WTC11 (cell line): ENCODE measurements around the gene MAB21L3. TPM values are rescaled to one million over a fixed set of nuclear protein-coding genes. Genes with fewer than 3 reads are reported as not detected.

Source experiments
- ATAC-seq: fragments of 200-7000 bp; cut with Tn5 transposase; 2 replicates; pipeline ENCODE4 v1.10.0; 2021; ENCODE audit warnings: mild to moderate bottlenecking, moderate library complexity
- CTCF ChIA-PET: fragments of 300-600 bp; sonication (Branson Sonifier 250); formaldehyde crosslinking; loops from one replicate; lab custom pipeline; 2021; ENCODE audit warnings: antibody characterized with exemption; lab: Charles Lee
- POLR2A ChIA-PET: fragments of 350-600 bp; sonication (Branson Sonifier 250); formaldehyde crosslinking; loops from one replicate; lab custom pipeline; 2021; ENCODE audit warnings: antibody characterized with exemption; lab: Charles Lee
- DNase-seq: peaks from one replicate; pipeline ENCODE4 v3.0.0; 2021; ENCODE audit warnings: low spot score
- H3K27ac Mint-ChIP-seq: 2 replicates; pipeline ENCODE4 v1.8.0; 2021; ENCODE audit warnings: mixed read lengths
- H3K27me3 Mint-ChIP-seq: 2 replicates; pipeline ENCODE4 v1.8.0; 2021; ENCODE audit warnings: low read depth, mild to moderate bottlenecking, moderate library complexity, mixed read lengths
- H3K36me3 Mint-ChIP-seq: 2 replicates; pipeline ENCODE4 v1.8.0; 2021; ENCODE audit warnings: mixed read lengths
- H3K4me1 Mint-ChIP-seq: 2 replicates; pipeline ENCODE4 v1.8.0; 2022; ENCODE audit warnings: mixed read lengths
- H3K4me3 Mint-ChIP-seq: 2 replicates; pipeline ENCODE4 v1.8.0; 2021; ENCODE audit warnings: mild to moderate bottlenecking, moderate library complexity, mixed read lengths
- H3K9me3 Mint-ChIP-seq: 2 replicates; pipeline ENCODE4 v1.8.0; 2021; ENCODE audit warnings: mixed read lengths
- AR ChIP-seq: fragments of 250-450 bp; sonication (Bioruptor Pico); IDR thresholded peaks from 2 replicates; pipeline ENCODE4 v1.9.0; 2021; ENCODE audit warnings: mild to moderate bottlenecking
- CDX4 ChIP-seq: fragments of 250-450 bp; sonication (Bioruptor Pico); IDR thresholded peaks from 2 replicates; pipeline ENCODE4 v1.9.0; 2021; ENCODE audit warnings: moderate library complexity, mild to moderate bottlenecking, inconsistent platforms, borderline replicate concordance
- E2F5 ChIP-seq: sonication (generic); formaldehyde crosslinking; IDR thresholded peaks from 2 replicates; pipeline ENCODE4 v1.8.1; 2022; ENCODE audit warnings: mild to moderate bottlenecking, moderate library complexity, missing genetic modification reagents
- ELF4 ChIP-seq: sonication (generic); formaldehyde crosslinking; IDR thresholded peaks from 2 replicates; pipeline ENCODE4 v1.8.1; 2022; ENCODE audit warnings: low read depth, mild to moderate bottlenecking, moderate library complexity, missing genetic modification reagents
- EMX1 ChIP-seq: fragments of 250-450 bp; sonication (Bioruptor Pico); IDR thresholded peaks from 2 replicates; pipeline ENCODE4 v1.8.0; 2021; ENCODE audit warnings: mild to moderate bottlenecking
- FOXJ3 ChIP-seq: sonication (generic); formaldehyde crosslinking; IDR thresholded peaks from 2 replicates; pipeline ENCODE4 v1.9.0; 2021; ENCODE audit warnings: missing genetic modification reagents, mild to moderate bottlenecking, borderline replicate concordance
- FOXP1 ChIP-seq: sonication (generic); formaldehyde crosslinking; IDR thresholded peaks from 2 replicates; pipeline ENCODE4 v1.8.0; 2022; ENCODE audit warnings: missing genetic modification reagents, mild to moderate bottlenecking, moderate library complexity, borderline replicate concordance
- FOXP4 ChIP-seq: sonication (generic); formaldehyde crosslinking; IDR thresholded peaks from 2 replicates; pipeline ENCODE4 v1.8.0; 2022; ENCODE audit warnings: mild to moderate bottlenecking, missing genetic modification reagents
- GRHL2 ChIP-seq: fragments of 250-450 bp; sonication (Bioruptor Pico); IDR thresholded peaks from 2 replicates; pipeline ENCODE4 v1.8.0; 2022; ENCODE audit warnings: mild to moderate bottlenecking, moderate library complexity; ENCODE audit not compliant: insufficient replicate concordance, severe bottlenecking
- MYBL2 ChIP-seq: sonication (generic); formaldehyde crosslinking; IDR thresholded peaks from 2 replicates; pipeline ENCODE4 v1.8.1; 2023; ENCODE audit warnings: mild to moderate bottlenecking, moderate library complexity, missing genetic modification reagents
- NFYB ChIP-seq: sonication (generic); formaldehyde crosslinking; conservative IDR thresholded peaks from 2 replicates; pipeline ENCODE4 v1.8.0; 2022; ENCODE audit warnings: low read depth, missing genetic modification reagents
- NR3C1 ChIP-seq: sonication (generic); formaldehyde crosslinking; conservative IDR thresholded peaks from 2 replicates; pipeline ENCODE4 v1.8.1; 2023; ENCODE audit warnings: low read depth, mild to moderate bottlenecking, missing genetic modification reagents
- OVOL2 ChIP-seq: fragments of 250-450 bp; sonication (Bioruptor Pico); IDR thresholded peaks from 2 replicates; pipeline ENCODE4 v1.9.0; 2021; ENCODE audit warnings: mild to moderate bottlenecking, borderline replicate concordance
- PRRX2 ChIP-seq: fragments of 250-450 bp; sonication (Bioruptor Pico); IDR thresholded peaks from 2 replicates; pipeline ENCODE4 v1.8.0; 2021; ENCODE audit warnings: mild to moderate bottlenecking
- RORB ChIP-seq: fragments of 250-450 bp; sonication (Bioruptor Pico); IDR thresholded peaks from 2 replicates; pipeline ENCODE4 v1.9.0; 2021; ENCODE audit warnings: mild to moderate bottlenecking
- SP1 ChIP-seq: sonication (generic); formaldehyde crosslinking; conservative IDR thresholded peaks from 2 replicates; pipeline ENCODE4 v1.8.1; 2022; ENCODE audit warnings: missing genetic modification reagents
- ZBTB21 ChIP-seq: sonication (generic); formaldehyde crosslinking; IDR thresholded peaks from 2 replicates; pipeline ENCODE4 v1.8.1; 2023; ENCODE audit warnings: mild to moderate bottlenecking, missing genetic modification reagents, borderline replicate concordance
- ZNF232 ChIP-seq: sonication (generic); formaldehyde crosslinking; IDR thresholded peaks from 2 replicates; pipeline ENCODE4 v1.8.0; 2022; ENCODE audit warnings: mild to moderate bottlenecking, missing genetic modification reagents
- ZNF263 ChIP-seq: sonication (generic); formaldehyde crosslinking; IDR thresholded peaks from 2 replicates; pipeline ENCODE4 v1.8.1; 2022; ENCODE audit warnings: low read depth, mild to moderate bottlenecking, moderate library complexity, missing genetic modification reagents
- ZNF317 ChIP-seq: sonication (generic); formaldehyde crosslinking; IDR thresholded peaks from 2 replicates; pipeline ENCODE4 v1.8.1; 2023; ENCODE audit warnings: low read depth, mild to moderate bottlenecking, moderate library complexity, missing genetic modification reagents, borderline replicate concordance
- ZNF423 ChIP-seq: fragments of 250-450 bp; sonication (Bioruptor Pico); IDR thresholded peaks from 2 replicates; pipeline ENCODE4 v2.1.2; 2022; ENCODE audit warnings: mild to moderate bottlenecking, moderate library complexity
- total RNA-seq: library from RNA; stranded (reverse); gene quantifications from 3 replicates; pipeline ENCODE4 v1.2.3, GENCODE V29; 2021

The MAB21L3 gene
- total RNA-seq, 1 experiment from 2014 or later: not detected

GRCh38 chr1:116075575-116075974, 35.6 kb upstream of the MAB21L3 start:
- ATAC-seq (no peak), DNase-seq (no peak)
- no peak for TF ChIP-seq ELF4 (CRISPR knock-in tag)
- TF ChIP-seq RORB (CRISPR knock-in tag): no peak
- no peak for TF ChIP-seq FOXP4
- no peak for TF ChIP-seq PRRX2 (CRISPR knock-in tag)
- TF ChIP-seq CDX4 (CRISPR knock-in tag): no peak
- TF ChIP-seq ZNF232 (CRISPR knock-in tag): no peak
- no peak for TF ChIP-seq AR
- no peak for TF ChIP-seq GRHL2 (CRISPR knock-in tag)
- TF ChIP-seq MYBL2: no peak
- TF ChIP-seq FOXJ3 (CRISPR knock-in tag): no peak
- TF ChIP-seq NR3C1 (CRISPR knock-in tag): no peak
- TF ChIP-seq ZNF317: no peak
- TF ChIP-seq EMX1: no peak
- TF ChIP-seq E2F5 (CRISPR knock-in tag): no peak
- no peak for TF ChIP-seq OVOL2 (CRISPR knock-in tag)
- Mint-ChIP-seq H3K9me3 (no peaks in the 10 kb centered on the region), H3K4me1 (peaks cover 13% of the 10 kb centered on the region), H3K4me3 (no peak overlapping the region), H3K27ac (no peak overlapping the region), H3K36me3 (no peaks in the 10 kb centered on the region), H3K27me3 (no peaks in the 10 kb centered on the region)
- ChIA-PET POLR2A (no interaction called here), CTCF (interaction anchor here (0.6 to 1.4 kb wide), 2 partner anchors 410 to 467 kb away, joined by 3 read pairs; no protein-coding TSS in a partner anchor)

- Mint-ChIP-seq H3K9me3 (no peaks in the 10 kb centered on the region), H3K27ac (no peak overlapping the region), H3K4me3 (no peak overlapping the region), H3K27me3 (no peaks in the 10 kb centered on the region), H3K36me3 (no peaks in the 10 kb centered on the region), H3K4me1 (peaks cover 13% of the 10 kb centered on the region)
- ATAC-seq: no peak
- no peak for TF ChIP-seq FOXP1
- TF ChIP-seq NFYB: no peak
- TF ChIP-seq SP1 (CRISPR knock-in tag): no peak
- no peak for TF ChIP-seq ZNF263 (CRISPR knock-in tag)
- TF ChIP-seq AR: no peak
- no peak for TF ChIP-seq ZNF423 (CRISPR knock-in tag)
- no peak for TF ChIP-seq ZBTB21 (CRISPR knock-in tag)
- ChIA-PET POLR2A (no interaction called here), CTCF (interaction anchor here (1.4 kb wide), 1 partner anchor 409 kb away, joined by 3 read pairs; no protein-coding TSS in a partner anchor)
- no peak for DNase-seq
These were observed 35.2 kb upstream of the MAB21L3 start for GRCh38 chr1:116075990-116076389.
